GM21619 (cell line): ENCODE data around the gene PSMB2.

ENCODE experiments used
- ATAC-seq: cut with Tn5 transposase; IDR thresholded peaks from one replicate; pipeline ENCODE4 v1.9.1; 2021; ENCODE audit not compliant: unreplicated experiment

PSMB2 gene

GRCh38 chr1:35644204-35644603 lies 2.9 kb upstream of the PSMB2 start:
- no peak for ATAC-seq

GRCh38 chr1:35642471-35642955 lies 1.2 kb upstream of the PSMB2 start:
- no peak for ATAC-seq

- no peak for ATAC-seq
These were observed 720 bp downstream of the PSMB2 start for GRCh38 chr1:35640380-35641232.

- no peak for ATAC-seq
These were observed 3.9 kb downstream of the PSMB2 start for GRCh38 chr1:35637401-35637809.

GRCh38 chr1:35633547-35633946 lies 7.8 kb downstream of the PSMB2 start:
- no peak for ATAC-seq

- no peak for ATAC-seq
These were observed 9.9 kb downstream of the PSMB2 start for GRCh38 chr1:35631396-35631795.

GRCh38 chr1:35629051-35629450 lies 12.3 kb downstream of the PSMB2 start:
- ATAC-seq, result no peak

GRCh38 chr1:35623832-35624231 lies 17.5 kb downstream of the PSMB2 start:
- ATAC-seq, result no peak

- ATAC-seq, result no peak
These were observed 18.7 kb downstream of the PSMB2 start for GRCh38 chr1:35622510-35623178.

GRCh38 chr1:35619237-35620121 lies 21.8 kb downstream of the PSMB2 start:
- ATAC-seq, result no peak

GRCh38 chr1:35615440-35615839 lies 25.9 kb downstream of the PSMB2 start:
- ATAC-seq, result no peak

- no peak for ATAC-seq
These were observed 29.7 kb downstream of the PSMB2 start for GRCh38 chr1:35611655-35612054.

- ATAC-seq, result no peak
These were observed 35.5 kb downstream of the PSMB2 start for GRCh38 chr1:35605867-35606182.

GRCh38 chr1:35605071-35605866 lies 36.1 kb downstream of the PSMB2 start:
- ATAC-seq, result no peak

- ATAC-seq, result no peak
These were observed 37.4 kb downstream of the PSMB2 start for GRCh38 chr1:35603941-35604340.

GRCh38 chr1:35603468-35603867 lies 37.9 kb downstream of the PSMB2 start:
- no peak for ATAC-seq

- no peak for ATAC-seq
These were observed 40.7 kb downstream of the PSMB2 start for GRCh38 chr1:35600593-35600992.

GRCh38 chr1:35599411-35599810 lies 41.9 kb downstream of the PSMB2 start:
- no peak for ATAC-seq

- ATAC-seq, result no peak
These were observed 42.4 kb downstream of the PSMB2 start for GRCh38 chr1:35598895-35599294.

GRCh38 chr1:35597870-35598269 lies 43.5 kb downstream of the PSMB2 start:
- ATAC-seq, result no peak

GRCh38 chr1:35595684-35596083 lies 45.6 kb downstream of the PSMB2 start:
- no peak for ATAC-seq
